Caco-2 (cell line): Measurements from ENCODE around the gene PALLD. TPM values are rescaled to one million over a fixed set of nuclear protein-coding genes. Genes with fewer than 3 reads are reported as not detected.
"Not testable (repeated sequence)": the region's sequence is repeated elsewhere in the genome, so short reads cannot be mapped to it uniquely, and the experiment has no call there.

Experiments
- BruUV-seq: library from RNA; stranded (reverse); fragments of 400-500 nt; replicated peaks from 2 replicates; lab custom pipeline; 2021; lab: Mats Ljungman, UMichigan
- CTCF ChIA-PET: fragments of 300-600 bp; sonication (Branson Sonifier 250); formaldehyde crosslinking; loops from one replicate; lab custom pipeline; 2022; ENCODE audit warnings: antibody characterized with exemption; lab: Charles Lee
- POLR2A ChIA-PET: fragments of 300-600 bp; sonication (Branson Sonifier 250); formaldehyde crosslinking; loops from one replicate; lab custom pipeline; 2022; ENCODE audit warnings: antibody characterized with exemption; lab: Charles Lee
- DNase-seq, 2 experiments: peaks; one replicate each; pipeline versions ENCODE4 v3.0.0 to v3.0.0-alpha.2; 2020 to 2022
- H3K27me3 ChIP-seq: replicated peaks from 2 replicates; pipeline ENCODE4 v1.6.0; 2011; ENCODE audit warnings: low read length; ENCODE audit not compliant: control insufficient read depth, insufficient read depth
- H3K36me3 ChIP-seq: 2 replicates; pipeline ENCODE4 v1.5.1; 2011; ENCODE audit warnings: low read length; ENCODE audit not compliant: control insufficient read depth, insufficient read depth
- H3K4me1 ChIP-seq: fragments of 250-450 bp; sonication (Bioruptor Pico); 2 replicates; pipeline ENCODE4 v1.5.1; 2020; ENCODE audit warnings: mild to moderate bottlenecking
- H3K4me3 ChIP-seq: 2 replicates; pipeline ENCODE4 v1.5.1; 2011; ENCODE audit warnings: low read depth, mild to moderate bottlenecking, control low read depth, low read length
- H3K9me3 ChIP-seq: fragments of 250-450 bp; sonication (Bioruptor Pico); 2 replicates; pipeline ENCODE4 v1.5.1; 2020; ENCODE audit warnings: mild to moderate bottlenecking, moderate library complexity
- H3K27ac Mint-ChIP-seq: one replicate; pipeline ENCODE4 v1.8.0; 2022; ENCODE audit warnings: mixed read lengths; ENCODE audit not compliant: unreplicated experiment
- H3K27me3 Mint-ChIP-seq: one replicate; pipeline ENCODE4 v1.8.0; 2022; ENCODE audit warnings: mixed read lengths; ENCODE audit not compliant: insufficient read depth, unreplicated experiment
- H3K36me3 Mint-ChIP-seq: one replicate; pipeline ENCODE4 v1.8.0; 2022; ENCODE audit warnings: mild to moderate bottlenecking, mixed read lengths; ENCODE audit not compliant: insufficient read depth, unreplicated experiment
- H3K4me1 Mint-ChIP-seq: one replicate; pipeline ENCODE4 v1.8.0; 2022; ENCODE audit warnings: low read depth, mixed read lengths; ENCODE audit not compliant: unreplicated experiment
- H3K4me3 Mint-ChIP-seq: one replicate; pipeline ENCODE4 v1.8.0; 2022; ENCODE audit warnings: mild to moderate bottlenecking, moderate library complexity, mixed read lengths; ENCODE audit not compliant: unreplicated experiment
- H3K9me3 Mint-ChIP-seq: one replicate; pipeline ENCODE4 v1.8.0; 2022; ENCODE audit warnings: mixed read lengths; ENCODE audit not compliant: unreplicated experiment
- CTCF ChIP-seq, 2 experiments: fragments of 200-600 bp in 1 of 2; IDR thresholded peaks; 1 replicate in 1 of 2; 2 replicates in 1 of 2; pipeline versions ENCODE4 v1.5.1 to v1.8.0; 2011 to 2022; ENCODE audit warnings: antibody characterized with exemption in 1 of 2, control low read depth in 1 of 2, inconsistent platforms in 1 of 2, low read depth in 1 of 2, low read length in 1 of 2, mild to moderate bottlenecking in 1 of 2, moderate library complexity in 1 of 2; ENCODE audit not compliant: insufficient read depth in 1 of 2, severe bottlenecking in 1 of 2, unreplicated experiment in 1 of 2
- intact Hi-C: fragments of 100-400 bp; cut with micrococcal nuclease; formaldehyde crosslinking; loops from one replicate; pipeline ENCODE4 v1.10.0; 2022; ENCODE audit not compliant: unreplicated experiment
- total RNA-seq: library from RNA; stranded (reverse); gene quantifications from 2 replicates; pipeline ENCODE4 v1.2.3, GENCODE V29; 2022

The PALLD gene
- total RNA-seq, 1 experiment from 2014 or later, result 12.3 TPM

DNA sequence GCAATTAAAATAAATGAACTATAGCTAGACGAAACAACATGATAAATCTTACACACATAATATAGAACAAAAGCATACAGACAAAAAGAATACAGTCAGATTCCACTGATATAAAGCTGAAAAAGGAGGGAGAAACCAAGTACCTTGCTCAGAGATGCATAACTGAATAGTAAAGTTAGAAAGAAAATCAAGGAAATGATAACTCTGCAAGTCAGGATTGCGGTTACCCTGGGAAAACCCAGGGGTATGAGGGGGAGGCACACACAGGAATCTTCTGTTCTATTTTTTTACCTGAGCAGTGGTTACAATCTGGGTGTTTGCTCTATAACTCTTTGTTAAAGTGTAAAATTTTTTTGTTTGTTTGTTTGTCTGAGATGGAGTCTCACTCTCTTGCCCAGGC is 304.1 kb downstream of the PALLD start:
- no peaks in the 10 kb centered on the region for H3K36me3 ChIP-seq
- POLR2A ChIA-PET, result no interaction called here
- intact Hi-C loops, result no loop called here
- Mint-ChIP-seq H3K27ac (no peak overlapping the region), H3K9me3 (no peaks in the 10 kb centered on the region), H3K4me1 (peaks cover 15% of the 10 kb centered on the region), H3K36me3 (no peaks in the 10 kb centered on the region), H3K27me3 (no peaks in the 10 kb centered on the region), H3K4me3 (no peak overlapping the region)
- H3K9me3 ChIP-seq, result no peaks in the 10 kb centered on the region
- DNase-seq, result no peak
- no TSS peak for BruUV-seq
- no peak overlapping the region for H3K4me3 ChIP-seq
- H3K27me3 ChIP-seq, result no peaks in the 10 kb centered on the region
- peaks cover 25% of the 10 kb centered on the region for H3K4me1 ChIP-seq
- CTCF ChIA-PET, result no interaction called here
- no peak for TF ChIP-seq CTCF (IDR thresholded peaks at IDR 0.05; ENCODE audit: insufficient read depth in 1 of 2, low read depth in 1 of 2, low read length in 1 of 2, severe bottlenecking in 1 of 2, unreplicated experiment in 1 of 2)

- POLR2A ChIA-PET, result no interaction called here
- H3K4me1 Mint-ChIP-seq, result peaks cover 3% of the 10 kb centered on the region
Measured at GRCh38 chr4:168802222-168802621, 305.4 kb downstream of the PALLD start.

GRCh38 chr4:168803052-168803451 is 306.2 kb downstream of the PALLD start:
- CTCF ChIA-PET, result interaction anchor here (0.7 kb wide), 1 partner anchor 102 kb away, joined by 3 read pairs; no protein-coding TSS in a partner anchor
- H3K4me3 Mint-ChIP-seq, DNase-seq, intact Hi-C loops, H3K36me3 Mint-ChIP-seq, H3K27me3 ChIP-seq, H3K27me3 Mint-ChIP-seq, BruUV-seq, H3K9me3 Mint-ChIP-seq, H3K27ac Mint-ChIP-seq, H3K4me1 ChIP-seq, H3K4me3 ChIP-seq, H3K4me1 Mint-ChIP-seq, H3K36me3 ChIP-seq, POLR2A ChIA-PET, H3K9me3 ChIP-seq: not testable (repeated sequence)

More at GRCh38 chr4:168802222-168802621, 305.4 kb downstream of the PALLD start:
- Histone ChIP-seq H3K27me3 (no peaks in the 10 kb centered on the region), H3K36me3 (no peaks in the 10 kb centered on the region), H3K4me3 (no peak overlapping the region), H3K4me1 (peaks cover 12% of the 10 kb centered on the region), H3K9me3 (no peaks in the 10 kb centered on the region)
- no peak overlapping the region for H3K4me3 Mint-ChIP-seq
- DNase-seq, result no peak
- no peaks in the 10 kb centered on the region for H3K36me3 Mint-ChIP-seq
- CTCF ChIA-PET, result no interaction called here
- H3K27me3 Mint-ChIP-seq, result no peaks in the 10 kb centered on the region
- intact Hi-C loops, result no loop called here
- no peak overlapping the region for H3K27ac Mint-ChIP-seq
- BruUV-seq, result no TSS peak
- H3K9me3 Mint-ChIP-seq, result no peaks in the 10 kb centered on the region
- no peak for TF ChIP-seq CTCF (IDR thresholded peaks at IDR 0.05; ENCODE audit: insufficient read depth in 1 of 2, low read depth in 1 of 2, low read length in 1 of 2, severe bottlenecking in 1 of 2, unreplicated experiment in 1 of 2)

DNA sequence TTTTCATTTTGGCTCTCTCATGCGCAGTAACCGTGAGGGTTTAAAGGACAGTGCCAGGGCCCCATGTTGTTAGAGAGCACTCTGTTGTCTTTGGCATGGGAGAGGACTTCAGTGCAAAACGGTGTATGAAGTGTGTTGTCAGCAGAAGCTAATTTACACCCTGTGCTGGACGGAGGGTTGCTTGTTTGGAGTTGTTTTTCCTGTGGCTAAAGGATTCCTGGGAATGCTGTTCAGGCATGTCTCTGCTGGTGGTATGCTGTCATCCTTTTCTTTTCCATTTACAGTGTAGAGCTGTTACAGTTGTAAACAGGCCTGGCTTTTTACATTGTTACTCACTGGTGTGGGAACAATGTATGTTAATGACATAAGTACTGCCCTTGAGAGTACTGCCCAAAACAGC is 306.9 kb downstream of the PALLD start:
- Mint-ChIP-seq H3K4me3 (no peak overlapping the region), H3K4me1 (no peaks in the 10 kb centered on the region), H3K27me3 (no peaks in the 10 kb centered on the region), H3K36me3 (no peaks in the 10 kb centered on the region), H3K27ac (no peak overlapping the region), H3K9me3 (no peaks in the 10 kb centered on the region)
- TF ChIP-seq CTCF (IDR thresholded peaks at IDR 0.05; ENCODE audit: insufficient read depth in 1 of 2, low read depth in 1 of 2, low read length in 1 of 2, severe bottlenecking in 1 of 2, unreplicated experiment in 1 of 2), result no peak
- no peak for DNase-seq
- intact Hi-C loops, result no loop called here
- ChIA-PET POLR2A (no interaction called here), CTCF (interaction anchor here (0.6 to 0.7 kb wide), 2 partner anchors 71 to 101 kb away, joined by 3 read pairs; no protein-coding TSS in a partner anchor)
- no peaks in the 10 kb centered on the region for H3K9me3 ChIP-seq
- no peaks in the 10 kb centered on the region for H3K27me3 ChIP-seq
- H3K36me3 ChIP-seq, result no peaks in the 10 kb centered on the region
- no peaks in the 10 kb centered on the region for H3K4me1 ChIP-seq
- no TSS peak for BruUV-seq
- no peak overlapping the region for H3K4me3 ChIP-seq
